Right lobe of liver (tissue), 6 donors: ENCODE results near the gene AFF2. TPM values are rescaled to one million over a fixed set of nuclear protein-coding genes. Genes with fewer than 3 reads are reported as not detected.

Experiments
- ATAC-seq, 4 donors: fragments of 200-7000 bp; cut with Tn5 transposase; one replicate each; pipeline ENCODE4 v1.9.1; 2020; ENCODE audit warnings: mild to moderate bottlenecking in 4 of 4, moderate library complexity in 4 of 4
- DNase-seq, 3 donors: peaks; one replicate each; pipeline ENCODE4 v3.0.0-alpha.2; 2020
- H3K27ac ChIP-seq, 3 donors: fragments of 200-600 bp; one replicate each; pipeline ENCODE4 v1.8.0; 2022
- H3K27me3 ChIP-seq, 2 donors: fragments of 200-600 bp; one replicate each; pipeline ENCODE4 v1.8.0; 2022
- H3K36me3 ChIP-seq, 4 donors: fragments of 200-600 bp; sonication (generic) in 1 of 4; one replicate each; pipeline versions ENCODE4 v1.5.1 to v1.8.0; 2017 to 2022; ENCODE audit warnings: control low read depth in 1 of 4
- H3K4me1 ChIP-seq, 4 donors: fragments of 200-600 bp; sonication (generic) in 1 of 4; one replicate each; pipeline versions ENCODE4 v1.5.1 to v1.8.0; 2017 to 2022; ENCODE audit warnings: control low read depth in 1 of 4
- H3K4me3 ChIP-seq, 3 donors: fragments of 200-600 bp; one replicate each; pipeline ENCODE4 v1.8.0; 2022
- H3K9me3 ChIP-seq, 4 donors: fragments of 200-600 bp; sonication (generic) in 1 of 4; one replicate each; pipeline versions ENCODE4 v1.5.1 to v1.8.0; 2017 to 2022; ENCODE audit warnings: control low read depth in 1 of 4
- CTCF ChIP-seq, 4 donors: fragments of 200-600 bp in 3 of 4; fragments of 450-650 bp in 1 of 4; IDR thresholded peaks; one replicate each; pipeline versions ENCODE4 v1.5.1 to v1.8.0; 2016 to 2022; ENCODE audit warnings: antibody characterized with exemption in 4 of 4, mild to moderate bottlenecking in 2 of 4
- POLR2A ChIP-seq: fragments of 450-650 bp; IDR thresholded peaks from one replicate; pipeline ENCODE4 v1.6.1; 2017; ENCODE audit warnings: antibody characterized with exemption, mild to moderate bottlenecking
- WGBS: methylation state at CpG from one replicate; pipeline ENCODE4 v1.1.6; 2018; ENCODE audit warnings: low coverage, low lambda C conversion rate; ENCODE audit not compliant: insufficient coverage; ENCODE audit errors: missing lambda C conversion rate; 5-methylcytosine and 5-hydroxymethylcytosine counted together
- intact Hi-C, 2 donors: fragments of 100-400 bp; cut with DNase I; formaldehyde crosslinking; loops; one replicate each; pipeline versions ENCODE4 v1.11.2 to v1.14.1; 2022
- total RNA-seq, 6 experiments: library from RNA; depleted of rRNA in 2 of 6; stranded (reverse); fragments of >200 nt in 2 of 6; fragmentation: NEBNext Ultra II Directional in 3 of 6; extraction: Animal tissue kit (Norgen Biotek cat#: 25700) in 3 of 6; gene quantifications; one replicate each; pipeline versions ENCODE4 v1.1.0 to v1.2.4, GENCODE V29; 2016 to 2023
- donor health status: DM: no; HTN: yes; CAD: no.
- donor health status: DM: no; HTN: no; CAD: no.
- donor health status: DM: no; HTN: no; CAD: no.
- donor health status: DM: no; HTN: yes; CAD: no.
- donor health status: DM: no; HTN: yes; CAD: no.

The AFF2 gene
- total RNA-seq, 6 experiments from 2014 or later = 0.06 to 1.9 (median 0.15) TPM

- DNase-seq (no peak), ATAC-seq (no peak)
- no peaks in the 10 kb centered on the region for H3K9me3 ChIP-seq
- H3K4me3 ChIP-seq = no peak overlapping the region
- no peak overlapping the region for H3K27ac ChIP-seq
- H3K4me1 ChIP-seq = no peaks in the 10 kb centered on the region
- intact Hi-C loops = no loop called here
- no peaks in the 10 kb centered on the region for H3K27me3 ChIP-seq
- 58% methylated on average over 3 of the region's 3 CpGs for WGBS
- TF ChIP-seq POLR2A = no peak
- H3K36me3 ChIP-seq = no peaks in the 10 kb centered on the region
Measured at GRCh38 chrX:149006235-149006634, 505.8 kb downstream of the AFF2 start.

- TF ChIP-seq POLR2A (no peak), CTCF (IDR thresholded peaks at IDR 0.05) (no peak)
- intact Hi-C loops = no loop called here
- Histone ChIP-seq H3K4me1 (no peaks in the 10 kb centered on the region), H3K4me3 (no peak overlapping the region), H3K27ac (no peak overlapping the region), H3K9me3 (no peaks in the 10 kb centered on the region), H3K36me3 (no peaks in the 10 kb centered on the region), H3K27me3 (no peaks in the 10 kb centered on the region)
- ATAC-seq = no peak
- no peak for DNase-seq
- 20% methylated on average over 4 of the region's 4 CpGs for WGBS
Measured at GRCh38 chrX:149007423-149007822, 507.0 kb downstream of the AFF2 start.

- WGBS = 31% methylated on average over 4 of the region's 4 CpGs
- intact Hi-C loops = no loop called here
- H3K36me3 ChIP-seq = no peaks in the 10 kb centered on the region
- no peak for DNase-seq
- no peak overlapping the region for H3K27ac ChIP-seq
- no peak overlapping the region for H3K4me3 ChIP-seq
- no peaks in the 10 kb centered on the region for H3K9me3 ChIP-seq
- TF ChIP-seq POLR2A (no peak), CTCF (IDR thresholded peaks at IDR 0.05) (no peak)
- no peak for ATAC-seq
- H3K27me3 ChIP-seq = no peaks in the 10 kb centered on the region
- no peaks in the 10 kb centered on the region for H3K4me1 ChIP-seq
Measured at GRCh38 chrX:149010013-149010852, 509.8 kb downstream of the AFF2 start.

- 66% methylated on average over 5 of the region's 5 CpGs for WGBS
Measured at GRCh38 chrX:149010853-149011224, 510.4 kb downstream of the AFF2 start.

More at GRCh38 chrX:149010853-149011224, 510.4 kb downstream of the AFF2 start:
- H3K27me3 ChIP-seq = no peaks in the 10 kb centered on the region
- no peaks in the 10 kb centered on the region for H3K9me3 ChIP-seq
- no peak overlapping the region for H3K27ac ChIP-seq
- no peak for DNase-seq
- no peaks in the 10 kb centered on the region for H3K36me3 ChIP-seq
- no peak overlapping the region for H3K4me3 ChIP-seq
- intact Hi-C loops = no loop called here
- H3K4me1 ChIP-seq = no peaks in the 10 kb centered on the region
- no peak for ATAC-seq
- no peak for TF ChIP-seq POLR2A
- no peak for TF ChIP-seq CTCF (IDR thresholded peaks at IDR 0.05)
